ENCODE results near the gene SLC9A8.

DNA sequence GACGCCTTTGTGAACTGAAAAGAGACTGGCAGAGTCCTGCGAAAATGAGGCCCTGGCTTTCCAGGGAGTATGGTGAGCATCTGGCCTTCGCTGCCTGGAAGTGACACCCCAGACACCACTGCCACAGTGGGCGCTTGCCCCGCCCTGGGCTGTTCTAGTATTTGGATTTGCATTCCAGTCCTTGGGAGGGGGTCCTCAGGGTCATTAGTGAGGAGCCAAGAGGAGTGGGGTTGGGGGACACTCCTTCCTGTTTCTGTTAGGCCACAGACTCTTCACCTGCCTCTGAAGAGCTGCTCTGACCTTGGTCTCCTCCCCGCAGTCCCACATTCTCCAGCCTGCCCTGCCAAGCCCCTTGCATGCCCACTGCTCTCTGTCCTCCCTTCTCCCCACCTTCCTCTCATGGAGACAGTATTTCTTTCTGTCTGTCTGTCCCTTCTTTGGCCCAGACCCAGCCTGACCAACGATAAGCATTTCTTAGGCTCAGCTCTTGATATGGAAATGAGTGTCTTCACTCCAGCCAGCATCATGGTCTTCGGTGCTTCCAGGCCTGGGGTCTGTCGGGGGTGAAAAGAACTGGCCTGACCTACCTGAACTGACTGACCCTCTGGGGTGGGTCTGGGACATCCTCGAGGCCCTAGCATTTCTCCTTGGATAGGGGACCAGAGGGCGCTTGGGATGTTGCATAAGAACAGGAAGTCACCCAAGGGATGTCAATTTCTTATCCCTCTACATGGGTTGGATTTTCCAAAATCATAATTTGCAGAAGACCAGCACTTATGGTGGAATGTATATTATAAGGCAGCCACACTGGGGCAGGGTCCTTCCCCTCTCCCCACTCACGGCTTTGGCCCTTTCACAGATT lies 19.4 kb downstream of the SLC9A8 start:
- TF ChIP-seq RAD21 (IDR thresholded peaks at IDR 0.05; ENCODE audit: low read depth) (no peak), TEAD4 (IDR thresholded peaks at IDR 0.05) (no peak), EP300 (IDR thresholded peaks at IDR 0.05; ENCODE audit: borderline replicate concordance) (no peak), ZBTB7A (IDR thresholded peaks at IDR 0.05; ENCODE audit: low read depth) (no peak), CEBPB (IDR thresholded peaks at IDR 0.05) (no peak), EGR1 (IDR thresholded peaks at IDR 0.05) (no peak), FOXM1 (IDR thresholded peaks at IDR 0.05; ENCODE audit: borderline replicate concordance, low read depth) (no peak), CREB1 (IDR thresholded peaks at IDR 0.05; ENCODE audit: low read depth) (no peak), TCF12 (IDR thresholded peaks at IDR 0.05; ENCODE audit: low read depth) (no peak), YY1 (IDR thresholded peaks at IDR 0.05; ENCODE audit: low read depth) (no peak), TAF1 (IDR thresholded peaks at IDR 0.05; ENCODE audit: low read depth) (no peak)
- TF ChIP-seq, protein P1, sequence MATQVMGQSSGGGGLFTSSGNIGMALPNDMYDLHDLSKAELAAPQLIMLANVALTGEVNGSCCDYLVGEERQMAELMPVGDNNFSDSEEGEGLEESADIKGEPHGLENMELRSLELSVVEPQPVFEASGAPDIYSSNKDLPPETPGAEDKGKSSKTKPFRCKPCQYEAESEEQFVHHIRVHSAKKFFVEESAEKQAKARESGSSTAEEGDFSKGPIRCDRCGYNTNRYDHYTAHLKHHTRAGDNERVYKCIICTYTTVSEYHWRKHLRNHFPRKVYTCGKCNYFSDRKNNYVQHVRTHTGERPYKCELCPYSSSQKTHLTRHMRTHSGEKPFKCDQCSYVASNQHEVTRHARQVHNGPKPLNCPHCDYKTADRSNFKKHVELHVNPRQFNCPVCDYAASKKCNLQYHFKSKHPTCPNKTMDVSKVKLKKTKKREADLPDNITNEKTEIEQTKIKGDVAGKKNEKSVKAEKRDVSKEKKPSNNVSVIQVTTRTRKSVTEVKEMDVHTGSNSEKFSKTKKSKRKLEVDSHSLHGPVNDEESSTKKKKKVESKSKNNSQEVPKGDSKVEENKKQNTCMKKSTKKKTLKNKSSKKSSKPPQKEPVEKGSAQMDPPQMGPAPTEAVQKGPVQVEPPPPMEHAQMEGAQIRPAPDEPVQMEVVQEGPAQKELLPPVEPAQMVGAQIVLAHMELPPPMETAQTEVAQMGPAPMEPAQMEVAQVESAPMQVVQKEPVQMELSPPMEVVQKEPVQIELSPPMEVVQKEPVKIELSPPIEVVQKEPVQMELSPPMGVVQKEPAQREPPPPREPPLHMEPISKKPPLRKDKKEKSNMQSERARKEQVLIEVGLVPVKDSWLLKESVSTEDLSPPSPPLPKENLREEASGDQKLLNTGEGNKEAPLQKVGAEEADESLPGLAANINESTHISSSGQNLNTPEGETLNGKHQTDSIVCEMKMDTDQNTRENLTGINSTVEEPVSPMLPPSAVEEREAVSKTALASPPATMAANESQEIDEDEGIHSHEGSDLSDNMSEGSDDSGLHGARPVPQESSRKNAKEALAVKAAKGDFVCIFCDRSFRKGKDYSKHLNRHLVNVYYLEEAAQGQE (IDR thresholded peaks at IDR 0.05; ENCODE audit: low read depth): no peak
- TF ChIP-seq, protein P2, sequence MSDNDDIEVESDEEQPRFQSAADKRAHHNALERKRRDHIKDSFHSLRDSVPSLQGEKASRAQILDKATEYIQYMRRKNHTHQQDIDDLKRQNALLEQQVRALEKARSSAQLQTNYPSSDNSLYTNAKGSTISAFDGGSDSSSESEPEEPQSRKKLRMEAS (IDR thresholded peaks at IDR 0.05): no peak
- TF ChIP-seq, protein P3, sequence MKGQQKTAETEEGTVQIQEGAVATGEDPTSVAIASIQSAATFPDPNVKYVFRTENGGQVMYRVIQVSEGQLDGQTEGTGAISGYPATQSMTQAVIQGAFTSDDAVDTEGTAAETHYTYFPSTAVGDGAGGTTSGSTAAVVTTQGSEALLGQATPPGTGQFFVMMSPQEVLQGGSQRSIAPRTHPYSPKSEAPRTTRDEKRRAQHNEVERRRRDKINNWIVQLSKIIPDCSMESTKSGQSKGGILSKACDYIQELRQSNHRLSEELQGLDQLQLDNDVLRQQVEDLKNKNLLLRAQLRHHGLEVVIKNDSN (IDR thresholded peaks at IDR 0.05): no peak

All from Ishikawa (cell line).